ENCODE measurements around the gene DCLRE1C. TPM values are rescaled to one million over a fixed set of nuclear protein-coding genes. Genes with fewer than 3 reads are reported as not detected.
A peak's percentile ranks its signal among the peaks of the same experiment; 100 is the strongest.

DCLRE1C gene
- total and polyA plus RNA-seq, 9 of the 15 experiments (the other 6 are each of a cell fraction or from before 2014, with no cell fraction given): 8.8 to 22.2 (median 13.9) TPM

DNA sequence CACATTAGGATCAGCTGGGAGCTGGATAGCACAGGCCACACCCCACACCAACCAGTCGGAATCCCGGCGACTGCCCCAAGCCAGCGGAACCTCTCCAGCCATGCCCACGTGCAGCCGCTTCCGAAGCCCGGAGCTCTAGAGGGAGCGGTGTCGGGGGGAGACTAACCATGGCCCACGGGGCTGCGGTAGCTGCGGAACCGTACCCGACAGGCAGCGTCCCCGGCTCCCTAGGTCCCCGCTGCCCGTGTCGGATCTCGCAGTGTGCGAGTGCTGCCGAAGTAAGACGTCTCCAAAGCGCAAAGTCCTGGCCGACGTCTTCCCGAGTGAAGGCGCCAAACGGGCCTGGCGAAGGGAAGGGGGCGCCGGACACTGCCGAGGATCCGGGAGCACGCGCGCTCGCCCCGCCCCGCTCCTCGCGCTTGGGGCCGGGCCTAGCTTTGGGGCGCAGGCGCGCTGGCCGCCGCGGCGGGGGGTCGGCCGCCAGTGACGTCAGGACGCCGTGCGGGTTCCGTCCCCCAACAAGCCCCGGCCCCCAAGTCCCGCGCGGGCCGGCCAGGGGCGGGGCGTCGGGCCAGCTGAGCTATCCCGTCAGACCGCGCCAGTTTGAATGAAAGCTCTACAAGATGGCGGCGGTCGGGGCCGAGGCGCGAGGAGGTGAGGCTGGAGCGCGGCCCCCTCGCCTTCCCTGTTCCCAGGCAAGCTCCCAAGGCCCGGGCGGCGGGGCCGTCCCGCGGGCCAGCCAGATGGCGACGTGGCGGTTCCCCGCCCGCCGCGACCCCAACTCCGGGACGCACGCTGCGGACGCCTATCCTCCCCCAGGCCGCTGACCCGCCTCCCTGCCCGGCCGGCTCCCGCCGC, 75.4 kb downstream of the DCLRE1C start, which contains the start of gene SUV39H2:
TSS of gene SUV39H2 (plus strand) at position 601 of the 858 bp plus-strand sequence. CDS start at position 624, 23 bp downstream.
- no peaks in the 10 kb centered on the region for H3K27me3 ChIP-seq (ENCODE audit: control insufficient read depth in 2 of 2, insufficient read depth in 2 of 2, low read length in 2 of 2)
- peak within 1 kb of the TSS; percentile 82 for H2AFZ ChIP-seq (ENCODE audit: low read depth, low read length)
- H3K9me1 ChIP-seq (ENCODE audit: control insufficient read depth, insufficient read depth, low read length): no peaks in the 10 kb centered on the region
- peak within 1 kb of the TSS; percentile 85 for H3K27ac ChIP-seq (ENCODE audit: extremely low read depth, low read depth, low read length)
- H3K9ac ChIP-seq (ENCODE audit: insufficient read depth in 1 of 2, low read depth in 2 of 2, low read length in 2 of 2): peak within 1 kb of the TSS; percentile 78 to 100
- under 1% methylated on average over 32 of the region's 102 CpGs for WGBS (ENCODE audit: insufficient coverage, low coverage, missing lambda C conversion rate)
- TSS peak; percentile 71 for BruUV-seq (replicated peaks)
- ChIA-PET POLR2A (interaction anchor here (0.7 to 1.8 kb wide), 7 partner anchors 9 to 290 kb away, joined by 3 to 17 read pairs (median 4); partner anchors contain the start of genes CDNF, HSPA14, MSANTD7 and NMT2), CTCF (ENCODE audit: low intra/inter-chr PET ratio) (interaction anchor here (0.6 kb wide), 2 partner anchors 39 to 76 kb away, joined by 3 read pairs; partner anchors contain the start of gene DCLRE1C)
- H3K4me1 ChIP-seq (replicated peaks in 1 of 2; ENCODE audit: control insufficient read depth in 2 of 2, insufficient read depth in 2 of 2, low read length in 2 of 2): peaks cover 12% of the 10 kb centered on the region in 2 experiments
- in situ Hi-C loops (cut with MboI): no loop called here
- H3K79me2 ChIP-seq (ENCODE audit: control insufficient read depth, insufficient read depth, low read length): peaks cover 68% of the 10 kb centered on the region
- peaks cover 13% of the 10 kb centered on the region; the same call in 1 of the 2 replicates for H4K20me1 ChIP-seq (replicated peaks; ENCODE audit: control insufficient read depth, insufficient read depth, low read length)
- no peaks in the 10 kb centered on the region for H3K9me3 ChIP-seq (replicated peaks; ENCODE audit: control insufficient read depth, insufficient read depth, low read depth, low read length)
- FAIRE-seq (peak; percentile 57), DNase-seq (ENCODE audit: extremely low read depth in 1 of 4, low spot score in 3 of 4) (peak; percentile 96 to 98 (median 96)), ATAC-seq (peak; percentile 90)
- H3K4me2 ChIP-seq (ENCODE audit: insufficient read depth, low read length): peak within 1 kb of the TSS; percentile 78
- H3K36me3 ChIP-seq (ENCODE audit: control insufficient read depth, insufficient read depth, low read length): peaks cover 23% of the 10 kb centered on the region; the same call in 2 of the 3 replicates
- H3K4me3 ChIP-seq: peak within 1 kb of the TSS; percentile 96
- intact Hi-C loops (cut with micrococcal nuclease): loop anchor here (5.0 kb wide), 1 partner anchor 41 kb away; the partner anchor contains the start of genes CDNF, HSPA14 and MSANTD7
- TF ChIP-seq, protein P1, sequence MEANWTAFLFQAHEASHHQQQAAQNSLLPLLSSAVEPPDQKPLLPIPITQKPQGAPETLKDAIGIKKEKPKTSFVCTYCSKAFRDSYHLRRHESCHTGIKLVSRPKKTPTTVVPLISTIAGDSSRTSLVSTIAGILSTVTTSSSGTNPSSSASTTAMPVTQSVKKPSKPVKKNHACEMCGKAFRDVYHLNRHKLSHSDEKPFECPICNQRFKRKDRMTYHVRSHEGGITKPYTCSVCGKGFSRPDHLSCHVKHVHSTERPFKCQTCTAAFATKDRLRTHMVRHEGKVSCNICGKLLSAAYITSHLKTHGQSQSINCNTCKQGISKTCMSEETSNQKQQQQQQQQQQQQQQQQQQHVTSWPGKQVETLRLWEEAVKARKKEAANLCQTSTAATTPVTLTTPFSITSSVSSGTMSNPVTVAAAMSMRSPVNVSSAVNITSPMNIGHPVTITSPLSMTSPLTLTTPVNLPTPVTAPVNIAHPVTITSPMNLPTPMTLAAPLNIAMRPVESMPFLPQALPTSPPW (CRISPR knock-in tag; IDR thresholded peaks at IDR 0.05): peak; percentile 83
- no peak for TF ChIP-seq XRCC4 (IDR thresholded peaks at IDR 0.05; ENCODE audit: extremely low read depth, insufficient read depth, insufficient read length)
- TF ChIP-seq ILF3 (IDR thresholded peaks at IDR 0.05; ENCODE audit: borderline replicate concordance): 0 out of 2 replicates have a peak, but pooled peaks have one; percentile 10
- TF ChIP-seq, protein P2, sequence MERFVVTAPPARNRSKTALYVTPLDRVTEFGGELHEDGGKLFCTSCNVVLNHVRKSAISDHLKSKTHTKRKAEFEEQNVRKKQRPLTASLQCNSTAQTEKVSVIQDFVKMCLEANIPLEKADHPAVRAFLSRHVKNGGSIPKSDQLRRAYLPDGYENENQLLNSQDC (CRISPR knock-in tag; IDR thresholded peaks at IDR 0.05): no peak
- TF ChIP-seq, protein P3, sequence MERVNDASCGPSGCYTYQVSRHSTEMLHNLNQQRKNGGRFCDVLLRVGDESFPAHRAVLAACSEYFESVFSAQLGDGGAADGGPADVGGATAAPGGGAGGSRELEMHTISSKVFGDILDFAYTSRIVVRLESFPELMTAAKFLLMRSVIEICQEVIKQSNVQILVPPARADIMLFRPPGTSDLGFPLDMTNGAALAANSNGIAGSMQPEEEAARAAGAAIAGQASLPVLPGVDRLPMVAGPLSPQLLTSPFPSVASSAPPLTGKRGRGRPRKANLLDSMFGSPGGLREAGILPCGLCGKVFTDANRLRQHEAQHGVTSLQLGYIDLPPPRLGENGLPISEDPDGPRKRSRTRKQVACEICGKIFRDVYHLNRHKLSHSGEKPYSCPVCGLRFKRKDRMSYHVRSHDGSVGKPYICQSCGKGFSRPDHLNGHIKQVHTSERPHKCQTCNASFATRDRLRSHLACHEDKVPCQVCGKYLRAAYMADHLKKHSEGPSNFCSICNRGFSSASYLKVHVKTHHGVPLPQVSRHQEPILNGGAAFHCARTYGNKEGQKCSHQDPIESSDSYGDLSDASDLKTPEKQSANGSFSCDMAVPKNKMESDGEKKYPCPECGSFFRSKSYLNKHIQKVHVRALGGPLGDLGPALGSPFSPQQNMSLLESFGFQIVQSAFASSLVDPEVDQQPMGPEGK (CRISPR knock-in tag; IDR thresholded peaks at IDR 0.05; ENCODE audit: borderline replicate concordance): no peak
- TF ChIP-seq ZNF184 (CRISPR knock-in tag; IDR thresholded peaks at IDR 0.05): no peak
- TF ChIP-seq, protein P4, sequence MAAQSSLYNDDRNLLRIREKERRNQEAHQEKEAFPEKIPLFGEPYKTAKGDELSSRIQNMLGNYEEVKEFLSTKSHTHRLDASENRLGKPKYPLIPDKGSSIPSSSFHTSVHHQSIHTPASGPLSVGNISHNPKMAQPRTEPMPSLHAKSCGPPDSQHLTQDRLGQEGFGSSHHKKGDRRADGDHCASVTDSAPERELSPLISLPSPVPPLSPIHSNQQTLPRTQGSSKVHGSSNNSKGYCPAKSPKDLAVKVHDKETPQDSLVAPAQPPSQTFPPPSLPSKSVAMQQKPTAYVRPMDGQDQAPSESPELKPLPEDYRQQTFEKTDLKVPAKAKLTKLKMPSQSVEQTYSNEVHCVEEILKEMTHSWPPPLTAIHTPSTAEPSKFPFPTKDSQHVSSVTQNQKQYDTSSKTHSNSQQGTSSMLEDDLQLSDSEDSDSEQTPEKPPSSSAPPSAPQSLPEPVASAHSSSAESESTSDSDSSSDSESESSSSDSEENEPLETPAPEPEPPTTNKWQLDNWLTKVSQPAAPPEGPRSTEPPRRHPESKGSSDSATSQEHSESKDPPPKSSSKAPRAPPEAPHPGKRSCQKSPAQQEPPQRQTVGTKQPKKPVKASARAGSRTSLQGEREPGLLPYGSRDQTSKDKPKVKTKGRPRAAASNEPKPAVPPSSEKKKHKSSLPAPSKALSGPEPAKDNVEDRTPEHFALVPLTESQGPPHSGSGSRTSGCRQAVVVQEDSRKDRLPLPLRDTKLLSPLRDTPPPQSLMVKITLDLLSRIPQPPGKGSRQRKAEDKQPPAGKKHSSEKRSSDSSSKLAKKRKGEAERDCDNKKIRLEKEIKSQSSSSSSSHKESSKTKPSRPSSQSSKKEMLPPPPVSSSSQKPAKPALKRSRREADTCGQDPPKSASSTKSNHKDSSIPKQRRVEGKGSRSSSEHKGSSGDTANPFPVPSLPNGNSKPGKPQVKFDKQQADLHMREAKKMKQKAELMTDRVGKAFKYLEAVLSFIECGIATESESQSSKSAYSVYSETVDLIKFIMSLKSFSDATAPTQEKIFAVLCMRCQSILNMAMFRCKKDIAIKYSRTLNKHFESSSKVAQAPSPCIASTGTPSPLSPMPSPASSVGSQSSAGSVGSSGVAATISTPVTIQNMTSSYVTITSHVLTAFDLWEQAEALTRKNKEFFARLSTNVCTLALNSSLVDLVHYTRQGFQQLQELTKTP (IDR thresholded peaks at IDR 0.05; ENCODE audit: low read depth in 1 of 2, partially characterized antibody in 2 of 2): no peak
- TF ChIP-seq EHMT2 (IDR thresholded peaks at IDR 0.05): no peak
- TF ChIP-seq ZBTB17 (CRISPR knock-in tag; IDR thresholded peaks at IDR 0.05): no peak
- no peak for TF ChIP-seq STAG1 (CRISPR knock-in tag; IDR thresholded peaks at IDR 0.05; ENCODE audit: borderline replicate concordance)
- no peak for TF ChIP-seq CBFA2T3 (IDR thresholded peaks at IDR 0.05)
- TF ChIP-seq GTF2F1 (IDR thresholded peaks at IDR 0.05; ENCODE audit: low read depth, low read length): no peak
- TF ChIP-seq ELF2 (CRISPR knock-in tag; IDR thresholded peaks at IDR 0.05): peak; percentile 56; the same call in 1 of the 2 replicates
